GM18502 (cell line): ENCODE data around the gene AGAP9.
"Not testable (repeated sequence)": the region's sequence is repeated elsewhere in the genome, so short reads cannot be mapped to it uniquely, and the experiment has no call there.

ENCODE experiments used
- ATAC-seq: cut with Tn5 transposase; IDR thresholded peaks from one replicate; pipeline ENCODE4 v1.9.1; 2021; ENCODE audit warnings: mild to moderate bottlenecking; ENCODE audit not compliant: unreplicated experiment, poor library complexity

Gene AGAP9

DNA sequence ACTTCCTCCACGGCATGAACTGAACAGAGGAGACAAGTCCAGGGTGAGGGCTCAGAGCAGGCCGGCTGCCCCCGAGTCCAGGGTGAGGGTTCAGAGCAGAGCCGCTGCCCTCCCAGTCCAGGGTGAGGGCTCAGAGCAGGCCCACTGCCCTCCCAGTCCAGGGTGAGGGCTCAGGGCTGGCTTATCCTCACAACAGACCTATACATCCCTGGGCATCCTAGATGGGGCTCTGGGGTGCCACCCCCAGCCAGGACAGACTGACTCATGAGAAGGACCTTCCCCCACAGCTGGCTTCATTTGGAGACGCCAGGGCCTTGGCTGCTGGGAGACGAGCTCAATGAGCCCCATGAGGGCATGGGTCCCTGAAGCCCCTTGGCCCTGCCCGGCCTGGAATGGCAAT is 33.8 kb downstream of the AGAP9 start:
- ATAC-seq: not testable (repeated sequence)

DNA sequence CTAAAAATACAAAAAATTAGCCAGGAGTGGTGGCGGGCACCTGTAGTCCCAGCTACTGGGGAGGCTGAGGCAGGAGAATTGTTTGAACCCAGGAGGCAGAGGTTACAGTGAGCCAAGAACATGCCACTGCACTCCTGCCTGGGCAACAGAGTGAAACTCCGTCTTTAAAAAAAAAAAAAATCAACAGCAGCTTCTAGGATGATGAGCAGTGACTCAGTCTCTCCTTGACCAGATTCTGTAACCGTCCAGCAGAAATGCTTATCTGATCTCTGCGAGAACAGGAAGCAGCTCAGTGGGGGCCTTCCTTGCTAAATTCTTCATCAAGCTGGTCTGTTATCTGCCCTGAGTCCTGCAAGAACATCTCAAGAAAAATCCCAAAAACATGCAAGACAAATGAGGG is 37.5 kb downstream of the AGAP9 start:
- not testable (repeated sequence) for ATAC-seq

DNA sequence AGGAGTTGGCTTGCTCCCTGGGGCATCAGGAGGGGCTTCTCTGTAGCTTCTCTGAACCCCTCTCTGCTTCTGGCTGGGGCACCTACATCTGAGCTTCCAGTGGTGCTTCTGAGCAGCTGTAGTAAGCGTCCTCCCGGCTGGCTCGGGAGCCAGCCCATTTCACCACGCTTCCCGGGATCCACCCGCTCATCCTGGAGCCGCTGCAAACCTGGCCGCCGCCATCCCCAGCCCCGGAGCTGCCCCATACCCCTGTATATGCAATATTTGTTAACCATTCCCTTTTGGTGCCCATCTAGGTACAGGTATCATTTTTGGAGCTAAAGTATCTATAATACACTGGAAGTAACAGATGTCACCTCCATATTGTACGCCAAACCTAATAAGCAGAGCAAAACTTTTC is 38.7 kb downstream of the AGAP9 start:
- not testable (repeated sequence) for ATAC-seq

DNA sequence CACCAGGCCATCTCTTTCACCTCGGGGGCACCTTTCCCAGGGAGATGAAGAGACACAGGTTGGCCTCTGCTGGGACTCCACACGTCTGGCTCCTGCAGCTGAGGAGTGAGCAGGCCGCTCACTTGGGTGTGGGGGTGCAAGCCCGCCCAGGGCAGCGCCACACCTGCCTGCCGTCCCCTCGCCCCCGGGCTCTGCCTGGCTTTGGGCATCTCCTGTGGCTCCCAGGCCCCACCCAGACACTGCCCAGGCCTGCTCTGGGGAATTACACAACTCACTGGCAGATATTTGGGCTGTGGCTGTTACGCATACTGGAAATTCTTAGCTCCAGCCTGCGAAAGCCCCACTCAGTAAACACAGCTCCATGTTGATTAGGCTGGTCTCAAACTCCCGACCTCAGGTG is 39.5 kb downstream of the AGAP9 start, which contains the start of gene ANXA8:
Gene ANXA8, minus strand, starts transcription at position 193 of the 400 bp plus-strand sequence. Its CDS starts 182 bp downstream, at position 11.
- not testable (repeated sequence) for ATAC-seq

DNA sequence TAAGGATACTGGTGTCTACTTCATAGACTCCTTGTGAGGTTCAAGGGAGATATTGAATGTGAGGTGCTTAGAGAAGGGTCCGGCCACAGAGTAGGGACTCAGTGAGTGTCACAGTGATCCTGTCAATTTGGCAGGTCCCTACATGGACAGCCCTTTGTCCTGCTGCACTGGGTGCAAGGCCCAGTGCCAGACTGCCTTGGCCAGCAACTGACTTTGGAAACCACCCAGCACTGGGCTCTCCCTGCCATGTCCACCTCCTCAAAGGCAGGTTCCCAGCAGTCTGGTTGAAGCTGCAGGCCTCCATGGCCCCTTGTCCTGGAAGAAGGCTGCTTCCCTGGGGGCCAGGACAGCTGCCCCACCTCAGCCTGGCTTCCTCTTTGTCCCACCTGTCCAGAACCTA is 41.1 kb downstream of the AGAP9 start:
- not testable (repeated sequence) for ATAC-seq

DNA sequence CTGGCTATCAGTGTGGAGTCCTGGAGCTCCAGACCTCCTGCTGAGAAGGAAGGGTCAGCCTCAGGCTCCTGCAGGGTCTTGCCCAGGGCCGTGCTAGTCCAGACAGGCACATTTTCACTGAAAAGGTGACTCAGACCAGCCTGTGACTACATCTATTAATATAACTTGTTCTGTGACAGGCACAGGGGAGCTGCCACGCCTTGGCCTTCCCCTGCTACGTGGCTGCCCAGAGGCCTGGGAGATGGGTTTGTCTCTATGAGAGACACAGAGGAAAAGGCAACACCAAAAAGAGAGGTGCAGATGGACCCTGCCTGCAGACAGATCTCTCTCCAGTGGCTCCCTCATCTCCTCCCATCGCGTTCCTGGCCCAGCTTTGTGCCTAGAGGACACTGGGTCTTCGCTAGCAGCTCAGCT is 41.7 kb downstream of the AGAP9 start:
- ATAC-seq: not testable (repeated sequence)

DNA sequence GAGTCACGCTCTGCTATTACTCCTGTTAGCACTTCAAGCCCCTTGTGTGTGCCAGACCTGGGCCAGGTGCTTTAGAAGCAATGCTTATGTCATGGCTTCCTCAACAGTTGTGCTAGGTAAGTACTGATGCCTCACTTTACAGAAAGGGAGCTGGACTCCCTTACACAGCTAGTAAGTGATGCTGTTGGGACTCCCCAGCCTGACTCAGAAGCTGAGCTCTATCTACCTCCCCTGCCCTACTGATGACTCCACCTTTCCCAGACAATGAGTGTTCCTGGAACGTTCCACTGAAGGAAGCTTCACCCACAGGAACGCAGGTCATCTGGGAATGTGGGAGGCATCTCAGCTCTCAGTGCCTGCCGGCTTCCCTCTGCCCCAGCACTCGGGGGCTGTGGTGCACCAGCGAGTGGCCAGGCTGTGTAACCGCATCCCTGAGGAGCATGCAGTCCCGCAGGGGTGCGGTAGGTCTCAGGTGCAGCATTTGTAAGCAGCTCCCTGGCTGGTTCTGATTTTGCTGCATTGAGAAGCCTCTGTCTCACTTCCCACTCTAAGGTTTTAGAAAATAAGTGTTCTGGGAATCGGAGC is 42.2 kb downstream of the AGAP9 start:
- ATAC-seq: not testable (repeated sequence)

DNA sequence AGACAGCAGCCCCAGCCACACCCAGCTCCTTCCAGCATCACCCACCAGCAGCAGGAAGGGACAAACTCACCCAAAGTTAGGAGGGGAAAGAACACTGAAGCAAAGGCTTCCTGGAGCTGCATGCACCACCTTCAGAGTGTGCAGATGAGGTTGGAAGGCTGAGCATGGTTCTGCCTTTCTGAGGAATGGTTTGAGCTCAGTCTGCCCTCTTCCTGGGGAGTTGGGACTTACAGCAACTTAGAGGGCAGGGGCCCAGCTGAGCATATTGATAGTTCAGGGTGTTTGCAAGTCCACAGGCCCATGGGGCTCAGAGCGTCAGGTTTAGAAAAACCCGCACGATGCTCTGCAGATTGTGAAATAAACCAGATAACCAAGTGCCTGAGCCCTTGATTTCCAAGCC is 43.3 kb downstream of the AGAP9 start:
- ATAC-seq: not testable (repeated sequence)

DNA sequence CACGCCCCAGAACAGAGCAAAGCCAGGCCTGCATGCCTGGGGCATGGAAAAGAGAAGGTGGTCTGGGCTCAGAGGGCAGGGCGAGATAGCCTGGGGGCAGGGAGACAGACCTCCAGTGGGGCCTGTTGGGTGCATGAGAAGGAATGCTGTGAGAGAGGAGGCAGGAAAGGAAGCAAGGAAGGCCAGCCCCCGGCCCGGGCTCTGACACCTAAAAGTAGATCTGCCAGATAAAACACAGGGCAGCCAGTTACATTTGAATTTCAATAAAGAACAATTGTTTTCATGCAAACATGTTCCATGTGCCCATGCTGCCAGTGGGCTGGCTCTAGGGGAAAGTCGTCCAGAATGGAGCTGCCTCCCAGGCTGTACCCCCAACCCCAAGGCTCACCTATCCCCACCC is 45.3 kb downstream of the AGAP9 start:
- not testable (repeated sequence) for ATAC-seq

DNA sequence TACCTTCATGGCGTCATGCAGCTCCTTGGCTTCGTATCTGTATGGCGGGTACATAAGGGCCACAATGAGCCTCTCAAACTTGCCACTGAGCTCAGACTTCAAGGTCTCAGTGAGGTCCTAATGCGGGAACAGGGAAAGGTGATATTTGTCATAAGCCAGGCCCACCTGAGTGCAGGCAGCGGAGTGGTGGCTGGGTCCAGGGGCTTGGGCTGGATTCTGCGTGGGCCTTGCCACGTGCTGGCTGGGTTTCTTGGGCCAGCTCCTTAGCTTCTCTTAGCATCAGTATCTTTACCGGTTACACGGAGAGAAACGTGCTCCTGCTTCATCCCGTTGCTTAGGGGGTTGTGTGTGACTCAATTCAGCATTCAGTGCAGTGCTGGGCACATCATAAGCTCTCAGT is 46.4 kb downstream of the AGAP9 start:
- not testable (repeated sequence) for ATAC-seq

DNA sequence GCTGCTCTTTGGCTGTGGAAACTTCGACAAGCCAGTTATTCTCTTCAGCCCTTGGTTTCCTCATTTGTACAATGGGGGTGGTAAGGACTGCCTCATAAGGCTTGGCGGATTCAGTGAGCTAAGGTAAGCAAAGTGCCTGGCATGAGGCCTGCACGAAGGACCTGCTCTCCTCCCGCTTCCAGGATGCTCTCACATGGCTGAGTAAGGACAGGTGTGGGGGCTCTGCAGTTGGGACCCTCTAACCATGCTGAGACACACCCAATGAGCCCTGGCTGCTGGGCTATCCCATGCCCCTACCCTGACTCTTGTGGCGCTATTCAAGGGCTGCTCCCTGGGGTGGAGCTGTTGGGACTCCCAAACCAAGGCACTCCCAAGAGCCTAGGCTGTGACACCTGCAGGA is 48.3 kb downstream of the AGAP9 start:
- not testable (repeated sequence) for ATAC-seq

DNA sequence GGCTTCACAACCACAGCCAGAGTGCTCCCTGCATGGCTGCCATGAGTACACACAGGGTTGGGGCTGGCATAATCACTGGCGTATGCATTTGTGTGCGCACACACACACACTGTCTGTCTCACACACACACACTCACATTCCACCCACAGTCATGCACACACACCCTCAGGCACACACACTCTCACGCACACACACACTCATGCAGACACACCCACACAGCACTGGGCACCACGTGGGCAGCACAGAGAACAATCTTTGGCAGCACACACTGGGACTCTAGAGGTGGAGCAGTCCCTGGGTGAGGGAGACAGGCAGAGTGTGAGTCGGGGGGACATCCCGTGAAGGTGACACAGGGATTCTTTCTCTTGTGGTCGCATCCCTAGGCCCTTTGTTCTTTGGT is 49.9 kb downstream of the AGAP9 start:
- ATAC-seq: not testable (repeated sequence)

DNA sequence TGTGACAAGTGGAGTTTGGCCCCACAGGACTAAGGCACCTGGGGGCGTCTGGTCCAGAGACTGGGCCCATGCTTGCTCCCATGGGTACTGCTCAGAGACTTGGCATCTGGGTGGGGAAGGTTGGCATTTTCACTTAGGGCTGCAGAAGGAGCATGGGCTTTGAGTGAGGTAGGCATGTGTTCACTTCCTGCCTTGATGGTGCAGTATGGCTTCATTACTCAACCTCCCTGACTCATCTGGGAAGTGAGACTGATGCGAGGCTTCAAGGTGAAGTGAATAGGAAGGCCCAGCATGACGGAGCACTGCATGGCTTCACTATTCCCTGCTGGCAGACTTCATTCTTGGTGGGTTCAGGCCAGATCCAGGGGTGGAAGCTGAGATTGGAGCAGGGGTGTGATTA is 50.8 kb downstream of the AGAP9 start:
- ATAC-seq: peak; percentile 76

DNA sequence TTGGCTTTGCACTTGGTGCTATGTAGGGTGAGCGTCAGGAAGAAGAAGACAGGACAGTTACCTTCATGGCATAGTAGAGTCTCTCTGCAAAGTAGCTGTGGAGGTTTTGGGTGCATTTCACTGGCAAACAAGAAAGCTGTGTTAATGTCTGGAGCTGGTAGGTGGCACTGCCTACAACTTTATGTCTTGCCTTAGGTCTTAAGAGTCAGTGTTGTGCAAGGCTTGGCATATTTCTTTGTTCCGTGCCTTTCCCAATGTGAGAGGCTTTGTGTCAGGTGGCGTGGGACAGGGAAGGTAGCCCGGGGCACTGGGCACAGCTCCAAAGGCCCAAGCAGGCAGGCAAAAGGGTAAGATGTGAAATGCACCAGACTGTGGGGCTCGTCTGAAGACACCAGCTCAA is 51.4 kb downstream of the AGAP9 start:
- not testable (repeated sequence) for ATAC-seq

DNA sequence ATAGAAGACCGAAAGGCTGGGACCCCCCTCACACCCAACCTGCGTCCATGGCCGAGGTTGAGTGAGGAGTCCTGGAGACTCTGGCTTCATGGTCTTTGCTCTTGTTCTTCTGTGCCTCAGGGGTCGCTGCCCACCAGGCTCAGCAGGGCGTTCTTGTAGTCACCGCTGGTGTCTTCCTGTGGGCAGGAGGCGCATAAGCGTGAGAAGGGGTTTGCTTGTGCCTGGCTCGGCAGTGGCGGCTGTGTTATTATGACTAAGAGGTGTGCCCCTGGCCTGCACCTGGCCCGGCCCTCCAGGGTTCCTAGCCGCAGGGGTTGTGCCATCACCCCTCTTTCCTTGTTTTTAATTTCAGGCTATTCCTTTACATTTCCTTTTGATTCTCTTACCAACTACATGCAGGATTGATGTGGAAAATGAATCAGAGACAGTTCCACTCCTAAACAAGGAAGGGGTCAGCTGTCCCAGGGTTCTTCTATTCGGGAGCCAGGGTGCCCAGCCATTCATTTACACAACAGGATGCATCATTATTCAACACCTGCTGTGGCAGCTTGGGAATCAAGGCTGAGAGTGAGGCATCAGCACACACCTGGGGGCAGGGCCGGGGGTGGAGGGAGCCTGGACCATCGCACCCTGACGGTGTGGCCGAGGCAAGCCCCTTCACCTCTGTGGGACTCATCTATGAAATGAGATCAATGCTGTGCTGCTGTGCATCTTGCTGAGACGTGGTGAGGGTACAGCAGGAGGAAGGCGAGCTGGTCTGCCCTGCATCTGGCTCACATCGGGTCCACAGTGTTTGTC is 54.5 kb downstream of the AGAP9 start:
- not testable (repeated sequence) for ATAC-seq

DNA sequence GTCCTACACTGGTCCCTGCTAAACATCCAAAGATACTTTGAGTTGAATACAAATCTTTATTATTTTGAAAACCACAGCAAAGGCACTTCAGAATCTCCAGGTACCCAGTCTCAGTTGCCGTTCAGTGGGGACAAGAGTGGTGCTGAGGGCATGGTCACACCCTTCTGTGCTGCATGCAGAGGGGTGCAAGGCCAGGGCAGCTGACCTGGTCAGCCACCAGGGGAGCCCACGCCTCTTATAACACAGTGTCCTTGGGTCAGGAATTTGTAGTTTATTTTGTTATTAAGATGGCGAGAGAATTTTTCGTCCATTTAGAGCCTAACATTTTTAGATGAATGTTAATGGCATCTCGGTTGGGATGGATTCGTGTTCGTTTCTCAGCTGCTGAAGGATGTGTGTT is 55.5 kb downstream of the AGAP9 start:
- ATAC-seq: not testable (repeated sequence)

DNA sequence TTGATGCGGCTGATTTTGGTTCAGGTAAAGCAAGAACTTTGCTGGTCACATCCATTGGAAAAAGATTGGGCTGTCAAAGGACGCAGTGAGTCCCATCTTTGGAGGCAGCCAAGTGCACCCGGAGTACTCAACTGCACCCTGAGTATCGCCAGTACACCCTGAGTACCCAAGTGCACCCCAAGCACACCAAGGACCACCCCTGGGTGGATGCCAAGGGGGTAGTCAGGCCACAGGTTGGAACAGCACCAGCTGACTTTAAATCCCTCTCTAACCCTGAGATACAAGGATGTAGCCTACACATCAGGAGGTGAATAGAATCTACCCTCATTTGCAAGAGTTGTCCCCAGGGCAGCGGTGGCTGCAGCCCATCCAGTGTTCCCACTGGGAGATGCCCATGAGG is 56.0 kb downstream of the AGAP9 start:
- not testable (repeated sequence) for ATAC-seq

DNA sequence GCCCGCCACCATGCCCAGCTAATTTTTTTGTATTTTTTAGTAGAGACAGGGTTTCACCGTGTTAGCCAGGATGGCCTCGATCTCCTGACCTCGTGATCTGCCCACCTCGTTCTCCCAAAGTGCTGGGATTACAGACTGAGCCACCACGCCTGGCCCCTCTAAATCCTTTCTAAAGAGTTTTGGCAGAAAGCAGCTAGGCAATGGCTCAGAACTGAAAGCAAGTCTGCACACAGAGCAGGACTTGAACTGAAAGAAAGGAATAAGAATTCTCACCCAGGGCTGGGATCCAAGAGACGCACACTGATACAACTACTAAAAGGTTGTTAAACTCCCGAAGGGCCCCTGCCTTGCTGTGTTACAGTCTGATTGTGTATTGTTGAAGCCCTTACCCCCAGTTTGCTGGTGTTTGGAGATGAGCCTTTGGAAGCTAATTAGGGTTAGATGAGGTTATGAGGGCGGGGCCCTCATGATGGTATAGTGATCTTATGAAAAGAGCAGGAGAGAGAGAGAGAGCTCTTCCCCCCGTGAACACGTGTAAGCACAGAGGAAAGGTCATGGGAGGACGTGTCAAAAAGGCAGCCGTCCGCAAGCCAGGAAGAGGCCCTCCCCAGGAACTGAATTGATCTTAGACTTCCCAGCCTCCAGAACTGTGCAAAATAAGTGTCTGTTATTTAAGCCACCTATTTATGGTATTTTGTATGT is 58.1 kb downstream of the AGAP9 start:
- not testable (repeated sequence) for ATAC-seq

DNA sequence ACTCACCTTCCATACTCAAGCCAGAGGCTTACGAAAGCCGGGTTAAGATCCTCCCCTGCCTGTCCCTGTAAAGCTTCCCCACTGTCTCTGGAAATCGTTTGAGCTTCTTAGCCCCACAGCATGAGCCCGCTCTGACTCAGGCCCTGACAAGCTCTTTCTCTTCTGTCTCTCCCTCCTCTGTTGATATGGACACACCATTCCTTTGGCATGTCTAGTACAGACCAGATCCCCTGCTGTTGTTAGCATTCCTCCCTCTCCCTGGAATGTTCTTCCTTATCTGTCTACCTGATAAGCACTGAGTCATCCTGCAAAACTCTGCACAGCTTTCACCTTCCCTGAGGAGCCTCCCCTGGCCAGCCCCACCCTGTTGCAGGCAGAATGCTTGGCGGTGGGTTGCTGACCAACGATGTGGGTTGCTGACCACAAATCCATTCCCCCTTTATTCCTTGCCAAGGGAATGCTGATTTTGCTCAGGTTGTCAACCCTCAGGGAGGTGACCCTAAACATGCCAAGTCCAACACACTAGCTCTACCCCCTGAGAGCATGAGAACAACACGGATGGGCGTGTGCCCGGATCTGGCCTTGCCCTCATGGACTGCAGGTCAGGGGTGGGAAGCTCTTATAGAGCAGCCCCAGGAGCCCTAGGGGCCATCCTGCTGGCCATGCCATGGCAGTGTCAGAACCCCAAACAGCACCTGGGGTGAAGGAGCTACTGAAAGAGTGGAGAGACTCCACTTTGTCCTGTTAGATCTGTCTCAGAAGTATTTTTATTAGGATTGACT is 60.7 kb downstream of the AGAP9 start:
- ATAC-seq: not testable (repeated sequence)

DNA sequence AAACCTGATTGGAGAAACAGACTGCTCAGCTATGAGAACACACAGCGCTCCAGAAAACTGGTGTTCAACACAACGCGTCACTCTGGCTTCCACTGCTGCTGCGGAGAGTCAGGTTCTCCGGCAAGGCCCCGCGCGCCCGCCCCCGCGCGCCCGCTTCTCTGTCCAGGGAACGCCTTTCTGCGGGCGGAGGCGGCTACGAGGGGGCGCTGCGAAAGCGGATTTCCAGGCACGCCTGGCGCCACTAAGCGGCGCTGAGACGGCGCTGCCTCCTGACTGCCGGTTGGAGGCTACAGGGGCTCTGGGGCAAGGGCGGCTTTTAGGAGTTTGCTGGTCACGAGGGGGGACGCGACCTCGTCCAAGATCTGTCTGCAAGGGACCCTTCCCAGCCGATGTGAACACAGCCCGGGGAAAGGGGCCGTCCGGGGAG is 62.2 kb downstream of the AGAP9 start:
- ATAC-seq: peak; percentile 67
